ENCODE results near the gene RWDD3.

The RWDD3 gene

GRCh38 chr1:95262913-95263312 lies 28.9 kb downstream of the RWDD3 start:
- TF ChIP-seq SPI1 (IDR thresholded peaks at IDR 0.05; ENCODE audit: borderline replicate concordance, low read depth), result no peak
- no peak for TF ChIP-seq REST (IDR thresholded peaks at IDR 0.05; ENCODE audit: insufficient replicate concordance, low read depth)
- TF ChIP-seq CTCF (IDR thresholded peaks at IDR 0.05; ENCODE audit: insufficient read depth, low read length), result no peak
- TF ChIP-seq GABPA (IDR thresholded peaks at IDR 0.05; ENCODE audit: low read depth), result no peak
- TF ChIP-seq POLR2AphosphoS5 (IDR thresholded peaks at IDR 0.05; ENCODE audit: low read depth), result no peak
- H3K4me3 ChIP-seq (replicated peaks; ENCODE audit: insufficient read depth, low read length), result no peak overlapping the region
- no peaks in the 10 kb centered on the region for H3K27me3 ChIP-seq (ENCODE audit: insufficient read depth, poor library complexity, severe bottlenecking)
- H3K27ac ChIP-seq (replicated peaks), result no peak overlapping the region
- no peak for DNase-seq (ENCODE audit: low read depth in 1 of 2, low spot score in 1 of 2)

GRCh38 chr1:95263450-95263849 lies 29.4 kb downstream of the RWDD3 start:
- no peak for TF ChIP-seq REST (IDR thresholded peaks at IDR 0.05; ENCODE audit: insufficient replicate concordance, low read depth)
- TF ChIP-seq POLR2AphosphoS5 (IDR thresholded peaks at IDR 0.05; ENCODE audit: low read depth), result no peak
- TF ChIP-seq GABPA (IDR thresholded peaks at IDR 0.05; ENCODE audit: low read depth), result no peak
- TF ChIP-seq SPI1 (IDR thresholded peaks at IDR 0.05; ENCODE audit: borderline replicate concordance, low read depth), result no peak
- no peak for TF ChIP-seq CTCF (IDR thresholded peaks at IDR 0.05; ENCODE audit: insufficient read depth, low read length)
- no peak for DNase-seq (ENCODE audit: low read depth in 1 of 2, low spot score in 1 of 2)
- H3K4me3 ChIP-seq (replicated peaks; ENCODE audit: insufficient read depth, low read length), result no peak overlapping the region
- no peaks in the 10 kb centered on the region for H3K27me3 ChIP-seq (ENCODE audit: insufficient read depth, poor library complexity, severe bottlenecking)
- H3K27ac ChIP-seq (replicated peaks), result no peak overlapping the region

GRCh38 chr1:95265106-95265505 lies 31.1 kb downstream of the RWDD3 start:
- no peak for DNase-seq (ENCODE audit: low read depth in 1 of 2, low spot score in 1 of 2)
- H3K4me3 ChIP-seq (replicated peaks; ENCODE audit: insufficient read depth, low read length), result no peak overlapping the region
- TF ChIP-seq SPI1 (IDR thresholded peaks at IDR 0.05; ENCODE audit: borderline replicate concordance, low read depth), result no peak

GRCh38 chr1:95276429-95276828 lies 42.4 kb downstream of the RWDD3 start:
- Histone ChIP-seq H3K27me3 (ENCODE audit: insufficient read depth, poor library complexity, severe bottlenecking) (no peaks in the 10 kb centered on the region), H3K4me3 (replicated peaks; ENCODE audit: insufficient read depth, low read length) (no peak overlapping the region), H3K27ac (replicated peaks) (no peak overlapping the region)
- DNase-seq (ENCODE audit: low read depth in 1 of 2, low spot score in 1 of 2), result no peak
- TF ChIP-seq REST (IDR thresholded peaks at IDR 0.05; ENCODE audit: insufficient replicate concordance, low read depth), result no peak
- no peak for TF ChIP-seq GABPA (IDR thresholded peaks at IDR 0.05; ENCODE audit: low read depth)
- TF ChIP-seq CTCF (IDR thresholded peaks at IDR 0.05; ENCODE audit: insufficient read depth, low read length), result no peak
- TF ChIP-seq SPI1 (IDR thresholded peaks at IDR 0.05; ENCODE audit: borderline replicate concordance, low read depth), result no peak

More at GRCh38 chr1:95265106-95265505, 31.1 kb downstream of the RWDD3 start:
- H3K27ac ChIP-seq (replicated peaks), result no peak overlapping the region
- H3K27me3 ChIP-seq (ENCODE audit: insufficient read depth, poor library complexity, severe bottlenecking), result no peaks in the 10 kb centered on the region

All from HL-60 (cell line).